Neuronal stem cell (in vitro differentiated cells): ENCODE data around the gene NALCN.

Experiments
- DNase-seq: peaks from one replicate; pipeline ENCODE4 v3.0.0-alpha.2; 2013; ENCODE audit warnings: low spot score
- H2AFZ ChIP-seq: one replicate; pipeline ENCODE4 v1.6.1; 2013; ENCODE audit warnings: mild to moderate bottlenecking, low read length, inconsistent platforms
- H2AK5ac ChIP-seq: 2 replicates; pipeline ENCODE4 v1.6.1; 2013; ENCODE audit warnings: low read depth, mild to moderate bottlenecking, inconsistent platforms, low read length, moderate library complexity, mixed read lengths
- H2BK120ac ChIP-seq: 2 replicates; pipeline ENCODE4 v1.6.1; 2013; ENCODE audit warnings: low read depth, mild to moderate bottlenecking, inconsistent platforms, low read length, moderate library complexity, mixed read lengths
- H2BK12ac ChIP-seq: one replicate; pipeline ENCODE4 v1.6.1; 2013; ENCODE audit warnings: low read length, inconsistent platforms
- H2BK15ac ChIP-seq: 2 replicates; pipeline ENCODE4 v1.6.1; 2013; ENCODE audit warnings: mild to moderate bottlenecking, low read length, inconsistent platforms, mixed read lengths
- H2BK5ac ChIP-seq: one replicate; pipeline ENCODE4 v1.6.1; 2013; ENCODE audit warnings: inconsistent platforms, mild to moderate bottlenecking, low read length, moderate library complexity
- H3K14ac ChIP-seq: one replicate; pipeline ENCODE4 v1.6.1; 2013; ENCODE audit warnings: low read length, inconsistent platforms
- H3K18ac ChIP-seq: 2 replicates; pipeline ENCODE4 v1.6.1; 2013; ENCODE audit warnings: low read length, inconsistent platforms
- H3K23ac ChIP-seq: 2 replicates; pipeline ENCODE4 v1.6.1; 2013; ENCODE audit warnings: low read depth, mild to moderate bottlenecking, mixed read lengths, low read length, inconsistent platforms; ENCODE audit not compliant: poor library complexity
- H3K27ac ChIP-seq: replicated peaks from 3 replicates; pipeline ENCODE4 v1.5.1; 2013; ENCODE audit warnings: low read length, inconsistent platforms
- H3K27me3 ChIP-seq, 3 experiments: 2 replicates each; pipeline ENCODE4 v1.6.1; 2013; ENCODE audit warnings: low read length in 3 of 3, mild to moderate bottlenecking in 2 of 3, inconsistent platforms in 1 of 3, low read depth in 1 of 3, mixed read lengths in 1 of 3, moderate library complexity in 1 of 3; ENCODE audit not compliant: control insufficient read depth in 3 of 3, insufficient read depth in 3 of 3
- H3K36me3 ChIP-seq, 2 donors: replicated peaks in 1 of 2; 2 replicates each; pipeline ENCODE4 v1.6.1; 2013; ENCODE audit warnings: low read length in 2 of 2; ENCODE audit not compliant: control insufficient read depth in 2 of 2, insufficient read depth in 2 of 2
- H3K4ac ChIP-seq: 2 replicates; pipeline ENCODE4 v1.6.1; 2013; ENCODE audit warnings: inconsistent platforms, mild to moderate bottlenecking, low read length, moderate library complexity
- H3K4me1 ChIP-seq, 2 donors: 1 replicate in 1 of 2; 2 replicates in 1 of 2; pipeline ENCODE4 v1.6.1; 2013; ENCODE audit warnings: low read length in 2 of 2, low read depth in 1 of 2; ENCODE audit not compliant: control insufficient read depth in 2 of 2, insufficient read depth in 1 of 2
- H3K4me2 ChIP-seq: one replicate; pipeline ENCODE4 v1.6.1; 2013; ENCODE audit warnings: mild to moderate bottlenecking, low read length, inconsistent platforms; ENCODE audit not compliant: insufficient read depth, poor library complexity, severe bottlenecking
- H3K4me3 ChIP-seq, 2 donors: 2 replicates each; pipeline ENCODE4 v1.5.1; 2013; ENCODE audit warnings: low read length in 2 of 2, mild to moderate bottlenecking in 2 of 2, inconsistent platforms in 1 of 2, moderate library complexity in 1 of 2
- H3K79me1 ChIP-seq: one replicate; pipeline ENCODE4 v1.6.1; 2013; ENCODE audit warnings: low read depth, mild to moderate bottlenecking, inconsistent platforms, low read length, moderate library complexity
- H3K9ac ChIP-seq: one replicate; pipeline ENCODE4 v1.6.1; 2013; ENCODE audit warnings: mild to moderate bottlenecking, low read depth, low read length, inconsistent platforms; ENCODE audit not compliant: poor library complexity
- H3K9me3 ChIP-seq, 2 donors: replicated peaks in 1 of 2; 2 replicates each; pipeline versions ENCODE3 to v1.6.1; 2013; ENCODE audit warnings: low read length in 2 of 2, mild to moderate bottlenecking in 2 of 2, inconsistent platforms in 1 of 2, low read depth in 1 of 2, mixed read lengths in 1 of 2, moderate library complexity in 1 of 2; ENCODE audit not compliant: control insufficient read depth in 2 of 2, insufficient read depth in 1 of 2
- H4K8ac ChIP-seq: one replicate; pipeline ENCODE4 v1.6.1; 2013; ENCODE audit warnings: low read depth, mild to moderate bottlenecking, inconsistent platforms, low read length, moderate library complexity
- H4K91ac ChIP-seq: one replicate; pipeline ENCODE4 v1.6.1; 2013; ENCODE audit warnings: low read length, low read depth, mild to moderate bottlenecking, inconsistent platforms; ENCODE audit not compliant: poor library complexity
- WGBS, 2 donors: extraction: QIAGEN DNeasy Blood & Tissue Kit; methylation state at CpG; one replicate each; pipeline ENCODE4 v1.1.7; 2013; ENCODE audit warnings: missing lambda C conversion rate in 2 of 2, mixed read lengths in 1 of 2; ENCODE audit not compliant: insufficient read length in 2 of 2, insufficient replicate concordance in 1 of 2; ENCODE audit errors: extremely low coverage in 2 of 2; 5-methylcytosine and 5-hydroxymethylcytosine counted together

NALCN gene

GRCh38 chr13:101053301-101054093 is 362.8 kb downstream of the NALCN start:
- WGBS, 2 donors = no CpG with 5 or more reads among the region's 5 CpGs
- Histone ChIP-seq H3K9me3 (no peaks in the 10 kb centered on the region), H2BK12ac (no peak overlapping the region), H2AFZ (peak overlapping the region; percentile 36), H3K27ac (no peak overlapping the region), H2BK5ac (no peak overlapping the region), H2AK5ac (no peak overlapping the region), H3K36me3 (no peaks in the 10 kb centered on the region), H3K14ac (no peak overlapping the region), H3K4me1 (peaks cover 3 to 5% of the 10 kb centered on the region in 2 donors), H3K79me1 (no peaks in the 10 kb centered on the region), H2BK15ac (no peak overlapping the region), H3K4me3 (no peak overlapping the region), H3K27me3 (no peaks in the 10 kb centered on the region), H3K23ac (no peak overlapping the region), H3K9ac (no peak overlapping the region), H3K4me2 (no peak overlapping the region), H2BK120ac (no peak overlapping the region), H3K18ac (no peak overlapping the region), H3K4ac (no peak overlapping the region), H4K91ac (no peak overlapping the region), H4K8ac (no peak overlapping the region)
- DNase-seq = no peak

- no peak overlapping the region for H2BK12ac ChIP-seq
- H3K4ac ChIP-seq = no peak overlapping the region
- H2AK5ac ChIP-seq = no peak overlapping the region
- H3K4me3 ChIP-seq = no peak overlapping the region
- no peak for DNase-seq
- no peak overlapping the region for H4K8ac ChIP-seq
- no peaks in the 10 kb centered on the region for H3K79me1 ChIP-seq
- no peaks in the 10 kb centered on the region for H3K27me3 ChIP-seq
- no peak overlapping the region for H3K14ac ChIP-seq
- no peak overlapping the region for H3K18ac ChIP-seq
- H2AFZ ChIP-seq = no peak overlapping the region
- H2BK5ac ChIP-seq = no peak overlapping the region
- H2BK120ac ChIP-seq = no peak overlapping the region
- H3K36me3 ChIP-seq = no peaks in the 10 kb centered on the region
- H3K23ac ChIP-seq = no peak overlapping the region
- H4K91ac ChIP-seq = no peak overlapping the region
- H3K9me3 ChIP-seq = no peaks in the 10 kb centered on the region
- H2BK15ac ChIP-seq = no peak overlapping the region
- peaks cover 2 to 5% of the 10 kb centered on the region in 2 donors for H3K4me1 ChIP-seq
- no peak overlapping the region for H3K4me2 ChIP-seq
- H3K27ac ChIP-seq = no peak overlapping the region
- H3K9ac ChIP-seq = no peak overlapping the region
- WGBS, 2 donors = no CpG with 5 or more reads among the region's 6 CpGs
Observed at GRCh38 chr13:101049166-101049850, 367.0 kb downstream of the NALCN start.

- Histone ChIP-seq H3K79me1 (no peaks in the 10 kb centered on the region), H3K9ac (no peak overlapping the region), H2BK5ac (no peak overlapping the region), H3K4me1 (no peaks in the 10 kb centered on the region), H4K91ac (no peak overlapping the region), H3K4me2 (no peak overlapping the region), H4K8ac (no peak overlapping the region), H2AFZ (no peak overlapping the region), H2AK5ac (no peak overlapping the region), H2BK12ac (no peak overlapping the region), H3K23ac (no peak overlapping the region), H2BK15ac (no peak overlapping the region), H3K18ac (no peak overlapping the region), H2BK120ac (no peak overlapping the region), H3K4me3 (no peak overlapping the region), H3K4ac (no peak overlapping the region), H3K27ac (no peak overlapping the region), H3K36me3 (no peaks in the 10 kb centered on the region), H3K9me3 (no peaks in the 10 kb centered on the region), H3K27me3 (no peaks in the 10 kb centered on the region), H3K14ac (no peak overlapping the region)
- no CpG with 5 or more reads among the region's 4 CpGs for WGBS, 2 donors
- DNase-seq = no peak
Observed at GRCh38 chr13:101036546-101036945, 379.8 kb downstream of the NALCN start.

GRCh38 chr13:101035119-101035620 is 381.1 kb downstream of the NALCN start:
- Histone ChIP-seq H3K4me3 (no peak overlapping the region), H3K36me3 (no peaks in the 10 kb centered on the region), H3K27ac (no peak overlapping the region), H4K8ac (peak overlapping the region; percentile 72), H3K4me1 (no peaks in the 10 kb centered on the region), H3K14ac (no peak overlapping the region), H3K79me1 (no peaks in the 10 kb centered on the region), H3K9me3 (no peaks in the 10 kb centered on the region), H3K4me2 (no peak overlapping the region), H3K23ac (no peak overlapping the region), H3K18ac (peak overlapping the region; percentile 22), H2AFZ (peak overlapping the region; percentile 33), H2BK5ac (no peak overlapping the region), H2BK120ac (no peak overlapping the region), H4K91ac (no peak overlapping the region), H2AK5ac (no peak overlapping the region), H2BK12ac (no peak overlapping the region), H3K9ac (no peak overlapping the region), H3K4ac (no peak overlapping the region), H3K27me3 (no peaks in the 10 kb centered on the region), H2BK15ac (no peak overlapping the region)
- no CpG with 5 or more reads among the region's 6 CpGs for WGBS, 2 donors
- DNase-seq = no peak
